Measurements from ENCODE around the gene KIF25. TPM values are rescaled to one million over a fixed set of nuclear protein-coding genes. Genes with fewer than 3 reads are reported as not detected.

The KIF25 gene
- total RNA-seq, 1 donor from 2014 or later, result not detected

Other genes with a start within 250 kb of the KIF25 start
- gene AFDN, start 170.8 kb upstream of the KIF25 start, total RNA-seq (ENCODE audit: unreplicated experiment), result 306 TPM
- gene FRMD1, start 81.5 kb downstream of the KIF25 start, total RNA-seq (ENCODE audit: unreplicated experiment), result 0.05 TPM

All from endothelial cell (in vitro differentiated cells).